HEK293T (cell line): Measurements from ENCODE around the gene TNFRSF18.

ENCODE experiments used
- CTCF ChIA-PET: fragments of 350-600 bp; formaldehyde crosslinking; extraction: SDS; loops from one replicate; lab custom pipeline; 2021; ENCODE audit warnings: antibody characterized with exemption, inconsistent platforms; lab: Yijun Ruan, JAX
- POLR2A ChIA-PET: fragments of 350-600 bp; formaldehyde crosslinking; extraction: SDS; loops from one replicate; lab custom pipeline; 2020; ENCODE audit warnings: antibody characterized with exemption, inconsistent platforms; lab: Yijun Ruan, JAX
- DNase-seq: peaks from one replicate; pipeline ENCODE4 v3.0.0; 2012; ENCODE audit warnings: mixed read lengths; ENCODE audit errors: extremely low spot score
- ARNT ChIP-seq: fragments of 450-650 bp; IDR thresholded peaks from 2 replicates; pipeline ENCODE4 v1.6.1; 2017; ENCODE audit warnings: mild to moderate bottlenecking
- BHLHE40 ChIP-seq: fragments of 450-650 bp; IDR thresholded peaks from 2 replicates; pipeline ENCODE4 v1.6.1; 2016; ENCODE audit warnings: mild to moderate bottlenecking, moderate library complexity, borderline replicate concordance
- CTBP1 ChIP-seq: fragments of 450-650 bp; IDR thresholded peaks from 2 replicates; pipeline ENCODE4 v1.6.1; 2016; ENCODE audit warnings: borderline replicate concordance
- ELF4 ChIP-seq: fragments of 450-650 bp; IDR thresholded peaks from 2 replicates; pipeline ENCODE4 v1.6.1; 2017; ENCODE audit warnings: antibody characterized with exemption
- FOXA1 ChIP-seq: fragments of 450-650 bp; IDR thresholded peaks from 2 replicates; pipeline ENCODE4 v1.6.1; 2016; ENCODE audit warnings: mild to moderate bottlenecking
- FOXK2 ChIP-seq: fragments of 450-650 bp; IDR thresholded peaks from 2 replicates; pipeline ENCODE4 v1.6.1; 2016; ENCODE audit warnings: mild to moderate bottlenecking
- FOXM1 ChIP-seq: fragments of 450-650 bp; IDR thresholded peaks from 2 replicates; pipeline ENCODE4 v1.6.1; 2017; ENCODE audit warnings: mild to moderate bottlenecking, borderline replicate concordance
- HDGF ChIP-seq: fragments of 450-650 bp; IDR thresholded peaks from 2 replicates; pipeline ENCODE4 v1.6.1; 2017; ENCODE audit warnings: antibody characterized with exemption, borderline replicate concordance
- L3MBTL2 ChIP-seq: fragments of 450-650 bp; conservative IDR thresholded peaks from 2 replicates; pipeline ENCODE4 v1.6.1; 2016; ENCODE audit warnings: mild to moderate bottlenecking
- LEF1 ChIP-seq: fragments of 450-650 bp; IDR thresholded peaks from 2 replicates; pipeline ENCODE4 v1.6.1; 2017; ENCODE audit warnings: mild to moderate bottlenecking, borderline replicate concordance
- NFRKB ChIP-seq: fragments of 450-650 bp; IDR thresholded peaks from 2 replicates; pipeline ENCODE4 v1.6.1; 2016; ENCODE audit warnings: mild to moderate bottlenecking, moderate library complexity
- PKNOX1 ChIP-seq: fragments of 450-650 bp; IDR thresholded peaks from 2 replicates; pipeline ENCODE4 v1.6.1; 2016
- SP1 ChIP-seq: fragments of 450-650 bp; IDR thresholded peaks from 2 replicates; pipeline ENCODE4 v1.6.1; 2017
- SUZ12 ChIP-seq: fragments of 450-650 bp; IDR thresholded peaks from 2 replicates; pipeline ENCODE4 v1.6.1; 2016; ENCODE audit warnings: mild to moderate bottlenecking
- TARDBP ChIP-seq: fragments of 450-650 bp; IDR thresholded peaks from 2 replicates; pipeline ENCODE4 v1.6.1; 2016
- ZNF384 ChIP-seq: fragments of 450-650 bp; IDR thresholded peaks from 2 replicates; pipeline ENCODE4 v1.6.1; 2016

Gene TNFRSF18

DNA sequence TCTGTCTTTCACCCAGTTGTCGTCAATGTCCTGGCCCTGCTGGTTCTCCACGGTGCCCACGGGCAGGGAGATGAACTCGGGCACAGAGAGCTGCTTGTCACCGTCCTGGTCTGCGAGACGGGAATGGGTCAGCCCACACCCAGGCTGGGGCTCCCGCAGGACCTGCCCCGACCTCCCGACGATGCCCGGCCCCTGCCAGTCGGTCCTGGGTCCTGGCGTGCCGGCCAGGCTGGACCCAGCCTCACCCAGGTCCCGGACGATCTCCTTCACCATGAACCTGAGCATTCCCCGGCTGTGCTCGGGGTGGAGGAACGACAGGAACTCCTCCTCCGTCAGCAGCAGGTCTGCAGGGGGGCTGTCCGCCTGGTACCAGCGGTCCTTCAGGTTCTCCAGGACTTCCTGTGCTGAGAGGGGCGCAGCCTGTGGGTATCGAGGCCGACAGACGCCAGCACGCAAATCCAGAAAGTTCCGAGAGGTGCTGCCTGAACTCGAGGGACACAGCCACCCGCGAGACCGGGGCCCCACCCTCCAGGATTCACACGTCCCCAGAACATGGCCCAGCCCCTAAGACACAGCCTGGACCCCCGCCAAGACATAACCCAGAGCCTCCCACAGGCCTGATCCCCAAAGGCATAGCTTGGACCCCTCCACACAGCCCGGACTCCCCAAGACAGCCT, 12.3 kb upstream of the TNFRSF18 start:
- TF ChIP-seq FOXK2: no peak
- no peak for DNase-seq
- CTCF ChIA-PET: no interaction called here
- POLR2A ChIA-PET: no interaction called here

DNA sequence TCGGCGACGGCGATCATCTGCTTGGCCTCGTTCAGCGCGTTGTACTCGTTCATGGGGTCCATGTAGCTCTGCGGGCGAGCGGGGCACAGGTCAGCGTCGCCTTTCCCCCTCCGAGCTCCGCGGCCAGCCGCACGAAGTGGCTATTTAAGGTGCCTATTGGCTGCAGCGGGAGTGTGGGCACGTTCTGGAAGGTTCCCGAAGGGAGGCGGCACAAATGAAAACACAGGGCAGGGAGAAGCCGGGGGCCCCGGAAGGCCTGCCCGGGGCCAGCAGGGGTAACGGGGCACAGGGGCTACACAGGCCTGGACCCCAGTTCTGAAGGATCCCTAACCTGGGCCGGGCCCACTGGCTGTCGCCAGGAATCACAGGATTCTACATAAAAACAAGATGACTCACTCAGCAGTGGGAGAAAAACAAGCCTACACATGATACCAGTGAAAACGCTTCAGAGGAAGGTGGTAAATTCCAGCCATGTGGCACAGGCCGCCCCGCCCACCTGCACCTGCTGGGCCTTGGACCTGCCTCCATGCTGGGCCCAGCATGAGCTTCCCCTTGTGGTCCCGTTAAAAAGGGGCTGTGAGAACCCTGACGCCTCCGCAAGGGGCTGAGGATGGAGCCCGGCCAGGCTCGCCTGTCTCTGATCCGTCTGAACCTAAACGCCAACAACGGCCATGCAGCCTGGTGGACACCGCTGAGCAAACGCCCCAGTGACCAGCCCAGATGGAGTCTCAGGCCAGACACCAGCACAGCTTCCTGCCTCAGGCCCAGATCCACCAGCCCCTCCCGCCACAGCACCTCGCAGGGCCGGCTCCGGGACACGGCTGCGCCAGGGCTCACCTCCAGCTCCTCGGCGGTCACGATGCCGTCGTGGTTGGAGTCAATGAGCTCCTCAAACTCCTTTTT, 11.5 kb upstream of the TNFRSF18 start:
- CTCF ChIA-PET: no interaction called here
- POLR2A ChIA-PET: no interaction called here
- DNase-seq: no peak

DNA sequence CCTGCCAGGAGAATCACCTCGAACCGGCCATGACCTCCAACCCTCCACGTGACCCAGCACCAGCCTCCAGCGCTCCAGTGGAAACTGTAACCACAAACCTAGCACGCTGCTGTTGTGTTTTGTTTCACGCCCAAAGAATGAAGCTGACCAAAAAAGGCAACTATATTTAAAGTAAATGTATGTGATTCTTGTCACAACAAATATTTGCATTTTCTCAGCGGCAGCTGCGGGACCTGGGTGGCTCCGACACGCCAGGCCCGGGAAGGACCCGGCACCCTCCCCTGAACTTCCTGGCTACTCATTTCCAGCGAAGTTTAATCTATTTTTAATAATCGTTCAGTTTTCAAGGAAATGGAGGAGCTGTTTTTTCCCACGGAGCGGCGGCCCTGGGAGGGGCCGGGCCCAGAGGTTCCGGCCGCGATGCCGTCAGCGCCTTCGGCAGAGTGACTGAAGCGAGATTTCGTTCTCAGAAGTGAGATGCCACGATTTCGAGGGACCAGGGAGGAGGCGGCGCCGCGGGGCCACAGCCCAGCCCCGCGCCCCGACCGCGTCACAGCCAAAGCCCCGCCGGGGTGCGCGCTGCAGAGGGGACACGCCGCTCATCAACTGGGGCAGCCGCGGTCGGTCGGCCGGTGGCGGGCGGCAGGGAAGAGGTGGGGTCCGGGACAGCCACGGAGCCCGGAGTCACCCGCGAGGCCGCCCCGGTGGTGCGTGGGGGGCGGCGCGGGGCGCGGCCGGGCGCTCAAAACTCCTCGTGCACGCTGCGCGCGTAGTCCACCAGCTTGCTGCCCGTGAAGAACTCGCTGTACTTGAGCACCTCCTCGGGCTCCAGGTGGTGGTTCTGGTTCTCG, 10.6 kb upstream of the TNFRSF18 start:
- ChIA-PET POLR2A (no interaction called here), CTCF (no interaction called here)
- DNase-seq: no peak
- no peak for TF ChIP-seq TARDBP
- no peak for TF ChIP-seq LEF1
- TF ChIP-seq SUZ12: no peak
- TF ChIP-seq CTBP1: no peak
- no peak for TF ChIP-seq PKNOX1
- TF ChIP-seq FOXM1: no peak
- no peak for TF ChIP-seq HDGF
- TF ChIP-seq L3MBTL2: no peak
- no peak for TF ChIP-seq BHLHE40
- no peak for TF ChIP-seq ARNT
- no peak for TF ChIP-seq ELF4
- no peak for TF ChIP-seq ZNF384
- no peak for TF ChIP-seq FOXA1
- no peak for TF ChIP-seq FOXK2
- TF ChIP-seq SP1: no peak
- no peak for TF ChIP-seq NFRKB

More for the DNA sequence above, 11.5 kb upstream of the TNFRSF18 start:
- no peak for TF ChIP-seq FOXM1
- TF ChIP-seq HDGF: no peak
- TF ChIP-seq FOXA1: no peak
- TF ChIP-seq NFRKB: no peak
- TF ChIP-seq SP1: no peak
- TF ChIP-seq PKNOX1: no peak
- no peak for TF ChIP-seq L3MBTL2
- TF ChIP-seq BHLHE40: no peak
- TF ChIP-seq ZNF384: no peak
- TF ChIP-seq SUZ12: no peak
- TF ChIP-seq ARNT: no peak
- TF ChIP-seq ELF4: no peak
- no peak for TF ChIP-seq CTBP1
- TF ChIP-seq TARDBP: no peak
- no peak for TF ChIP-seq FOXK2
- no peak for TF ChIP-seq LEF1

DNA sequence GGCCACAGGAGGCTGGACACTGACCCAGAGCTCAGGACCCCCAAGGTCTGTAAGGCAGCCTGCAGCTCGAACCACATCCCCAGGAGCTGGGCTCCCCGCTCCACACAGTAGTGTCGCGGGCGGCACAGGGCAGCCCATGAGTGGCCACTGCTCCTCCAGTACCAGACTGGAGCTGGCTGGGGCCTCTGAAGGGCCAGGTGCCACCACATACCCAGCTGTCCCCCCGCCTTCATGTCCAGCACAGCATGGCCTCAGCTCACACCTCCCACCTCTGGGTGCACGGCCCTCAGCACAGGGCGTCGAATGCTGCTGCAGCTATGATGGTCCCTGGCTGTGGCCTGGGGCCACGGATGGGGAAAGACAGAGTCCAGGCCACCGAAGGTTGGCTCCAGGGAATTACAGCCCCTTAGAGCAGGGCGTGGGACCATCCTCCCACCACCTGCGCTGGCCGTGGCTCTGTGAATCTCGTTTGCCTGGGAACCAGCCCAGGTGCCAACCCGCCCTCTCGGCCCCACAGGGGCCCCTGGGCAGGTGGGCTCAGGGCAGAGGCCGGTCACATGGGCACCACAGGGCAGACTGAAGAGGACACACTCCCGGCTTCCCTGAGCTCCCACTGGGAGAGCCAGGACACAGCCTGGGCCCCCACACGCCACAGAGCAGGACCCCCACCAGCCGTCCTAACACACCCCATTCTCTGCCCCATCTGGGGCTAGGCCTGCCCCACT, 9.7 kb upstream of the TNFRSF18 start:
- no peak for TF ChIP-seq ARNT
- no peak for TF ChIP-seq ZNF384
- TF ChIP-seq PKNOX1: no peak
- TF ChIP-seq SUZ12: no peak
- no peak for TF ChIP-seq SP1
- no peak for TF ChIP-seq CTBP1
- no peak for TF ChIP-seq NFRKB
- no peak for TF ChIP-seq FOXK2
- no peak for TF ChIP-seq BHLHE40
- TF ChIP-seq L3MBTL2: no peak
- TF ChIP-seq FOXM1: no peak
- no peak for TF ChIP-seq ELF4
- TF ChIP-seq HDGF: no peak
- TF ChIP-seq LEF1: no peak
- TF ChIP-seq FOXA1: no peak
- TF ChIP-seq TARDBP: no peak
- POLR2A ChIA-PET: no interaction called here

DNA sequence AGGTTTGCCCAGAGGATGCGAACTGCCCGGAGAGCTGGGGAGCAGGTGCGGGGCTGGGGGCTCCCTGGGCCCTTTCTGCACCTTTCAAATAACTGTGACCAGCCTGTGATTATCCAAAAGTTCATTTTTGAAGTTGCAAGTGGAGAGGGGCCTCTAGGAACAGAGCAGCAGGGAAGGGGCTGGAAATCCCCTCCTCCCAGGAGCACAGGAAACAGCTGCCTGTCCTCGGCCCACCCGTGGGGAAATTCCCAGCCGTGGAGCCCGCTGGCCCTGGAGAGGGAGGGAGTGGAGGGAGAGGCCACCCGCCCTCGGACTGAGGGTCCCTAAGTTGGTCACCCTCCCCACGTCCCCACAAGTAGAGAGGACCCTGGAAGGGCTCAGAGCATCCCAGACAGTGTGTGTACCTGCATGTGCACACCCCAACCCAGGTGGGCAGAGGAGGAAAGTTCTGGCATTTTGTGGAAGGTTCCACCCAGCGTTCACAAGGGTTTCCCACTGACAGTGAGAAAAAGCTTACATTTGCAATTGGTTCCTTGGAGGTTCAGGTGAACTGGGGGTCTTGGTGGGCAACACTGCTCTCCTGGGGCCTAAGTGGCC, 8.8 kb upstream of the TNFRSF18 start:
- TF ChIP-seq L3MBTL2: no peak
- TF ChIP-seq BHLHE40: no peak
- TF ChIP-seq FOXK2: no peak
- TF ChIP-seq PKNOX1: no peak
- no peak for TF ChIP-seq ZNF384
- no peak for TF ChIP-seq ARNT
- DNase-seq: no peak
- ChIA-PET POLR2A (no interaction called here), CTCF (no interaction called here)

More for the DNA sequence above, 9.7 kb upstream of the TNFRSF18 start:
- CTCF ChIA-PET: no interaction called here
- no peak for DNase-seq
